Measurements from ENCODE around the gene SGIP1. TPM values are rescaled to one million over a fixed set of nuclear protein-coding genes. Genes with fewer than 3 reads are reported as not detected.

SGIP1 gene
- total RNA-seq, 1 experiment from 2014 or later, result 1.6 TPM

GRCh38 chr1:66747501-66747900 is 213.5 kb downstream of the SGIP1 start:
- CTCF ChIA-PET, result no interaction called here
- Histone ChIP-seq H3K4me1 (ENCODE audit: insufficient read depth, low read length, poor library complexity, severe bottlenecking) (no peaks in the 10 kb centered on the region), H3K27ac (ENCODE audit: low read depth, low read length, poor library complexity, severe bottlenecking) (no peak overlapping the region), H3K4me3 (ENCODE audit: low read depth, low read length, poor library complexity, severe bottlenecking) (no peak overlapping the region), H3K9me3 (ENCODE audit: low read depth, low read length, poor library complexity, severe bottlenecking) (no peaks in the 10 kb centered on the region), H3K27me3 (replicated peaks; ENCODE audit: insufficient read depth, low read depth, low read length, poor library complexity) (no peaks in the 10 kb centered on the region), H3K36me3 (ENCODE audit: insufficient read depth, low read length, poor library complexity, severe bottlenecking) (no peaks in the 10 kb centered on the region)
- no peak for TF ChIP-seq EZH2 (IDR thresholded peaks at IDR 0.05; ENCODE audit: borderline replicate concordance, low read depth, low read length, poor library complexity, severe bottlenecking)
- no peak for TF ChIP-seq CTCF (conservative IDR thresholded peaks at IDR 0.05; ENCODE audit: low read depth, low read length)
- intact Hi-C loops (cut with micrococcal nuclease; ENCODE audit: unreplicated experiment), result no loop called here
- POLR2A ChIA-PET (ENCODE audit: low non-redundant PET), result no interaction called here
- no peak for DNase-seq (ENCODE audit: low spot score)
- no TSS peak for BruUV-seq (replicated peaks)

- intact Hi-C loops (cut with micrococcal nuclease; ENCODE audit: unreplicated experiment), result no loop called here
- ChIA-PET POLR2A (ENCODE audit: low non-redundant PET) (no interaction called here), CTCF (no interaction called here)
- no peaks in the 10 kb centered on the region for H3K36me3 ChIP-seq (ENCODE audit: insufficient read depth, low read length, poor library complexity, severe bottlenecking)
- no peaks in the 10 kb centered on the region for H3K4me1 ChIP-seq (ENCODE audit: insufficient read depth, low read length, poor library complexity, severe bottlenecking)
- TF ChIP-seq CTCF (conservative IDR thresholded peaks at IDR 0.05; ENCODE audit: low read depth, low read length), result no peak
- no peak for TF ChIP-seq EZH2 (IDR thresholded peaks at IDR 0.05; ENCODE audit: borderline replicate concordance, low read depth, low read length, poor library complexity, severe bottlenecking)
- no peak overlapping the region for H3K4me3 ChIP-seq (ENCODE audit: low read depth, low read length, poor library complexity, severe bottlenecking)
- H3K27ac ChIP-seq (ENCODE audit: low read depth, low read length, poor library complexity, severe bottlenecking), result no peak overlapping the region
- H3K9me3 ChIP-seq (ENCODE audit: low read depth, low read length, poor library complexity, severe bottlenecking), result no peaks in the 10 kb centered on the region
- H3K27me3 ChIP-seq (replicated peaks; ENCODE audit: insufficient read depth, low read depth, low read length, poor library complexity), result no peaks in the 10 kb centered on the region
- DNase-seq (ENCODE audit: low spot score), result no peak
- BruUV-seq (replicated peaks), result no TSS peak
Measured at GRCh38 chr1:66750577-66750976, 216.6 kb downstream of the SGIP1 start.

GRCh38 chr1:66751160-66751559 is 217.2 kb downstream of the SGIP1 start:
- no peaks in the 10 kb centered on the region for H3K27me3 ChIP-seq (replicated peaks; ENCODE audit: insufficient read depth, low read depth, low read length, poor library complexity)
- ChIA-PET POLR2A (ENCODE audit: low non-redundant PET) (no interaction called here), CTCF (no interaction called here)
- H3K4me3 ChIP-seq (ENCODE audit: low read depth, low read length, poor library complexity, severe bottlenecking), result no peak overlapping the region
- DNase-seq (ENCODE audit: low spot score), result no peak
- no peak for TF ChIP-seq EZH2 (IDR thresholded peaks at IDR 0.05; ENCODE audit: borderline replicate concordance, low read depth, low read length, poor library complexity, severe bottlenecking)
- TF ChIP-seq CTCF (conservative IDR thresholded peaks at IDR 0.05; ENCODE audit: low read depth, low read length), result no peak
- H3K27ac ChIP-seq (ENCODE audit: low read depth, low read length, poor library complexity, severe bottlenecking), result no peak overlapping the region
- intact Hi-C loops (cut with micrococcal nuclease; ENCODE audit: unreplicated experiment), result no loop called here
- H3K9me3 ChIP-seq (ENCODE audit: low read depth, low read length, poor library complexity, severe bottlenecking), result no peaks in the 10 kb centered on the region
- no peaks in the 10 kb centered on the region for H3K36me3 ChIP-seq (ENCODE audit: insufficient read depth, low read length, poor library complexity, severe bottlenecking)
- H3K4me1 ChIP-seq (ENCODE audit: insufficient read depth, low read length, poor library complexity, severe bottlenecking), result no peaks in the 10 kb centered on the region
- BruUV-seq (replicated peaks), result no TSS peak
